ENCODE data around the gene DPAGT1.

DNA sequence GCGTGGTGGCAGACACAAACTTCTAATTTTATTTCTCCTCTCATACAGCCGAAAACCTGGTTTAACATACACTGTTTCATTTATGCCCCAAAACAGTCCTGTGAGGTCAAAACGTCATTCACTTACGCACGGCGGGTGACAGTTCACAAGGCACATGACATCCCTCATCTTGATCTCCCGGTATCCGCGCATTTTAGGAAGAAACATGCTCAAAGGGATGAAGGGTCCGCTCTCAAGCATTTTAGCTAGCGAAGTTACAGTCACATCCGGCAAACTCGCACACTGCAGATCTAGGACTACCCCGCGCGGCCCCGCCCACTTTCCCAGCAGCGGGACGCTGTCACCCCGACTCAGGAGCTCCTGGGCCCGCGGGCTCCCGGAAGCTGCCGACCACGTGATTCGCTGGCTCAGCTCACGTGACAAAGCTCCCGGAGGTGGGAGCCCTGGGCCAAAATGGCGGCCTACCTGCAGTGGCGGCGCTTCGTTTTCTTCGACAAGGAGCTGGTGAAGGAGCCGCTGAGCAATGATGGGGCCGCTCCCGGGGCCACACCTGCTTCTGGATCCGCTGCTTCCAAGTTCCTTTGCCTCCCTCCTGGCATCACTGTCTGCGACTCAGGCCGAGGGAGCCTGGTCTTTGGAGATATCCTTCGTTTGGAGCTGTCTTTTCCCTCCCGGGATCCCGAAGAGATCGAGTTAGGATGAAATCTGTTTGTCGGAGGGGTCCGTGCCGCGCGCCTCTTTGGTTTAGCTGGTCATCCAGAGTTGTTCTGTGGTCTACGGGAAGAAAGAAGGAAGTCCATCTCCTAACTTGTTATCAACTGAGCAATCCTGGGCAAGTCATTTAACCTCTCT lies 34.1 kb downstream of the DPAGT1 start, which contains the start of gene VPS11:
- TF ChIP-seq, protein P1, sequence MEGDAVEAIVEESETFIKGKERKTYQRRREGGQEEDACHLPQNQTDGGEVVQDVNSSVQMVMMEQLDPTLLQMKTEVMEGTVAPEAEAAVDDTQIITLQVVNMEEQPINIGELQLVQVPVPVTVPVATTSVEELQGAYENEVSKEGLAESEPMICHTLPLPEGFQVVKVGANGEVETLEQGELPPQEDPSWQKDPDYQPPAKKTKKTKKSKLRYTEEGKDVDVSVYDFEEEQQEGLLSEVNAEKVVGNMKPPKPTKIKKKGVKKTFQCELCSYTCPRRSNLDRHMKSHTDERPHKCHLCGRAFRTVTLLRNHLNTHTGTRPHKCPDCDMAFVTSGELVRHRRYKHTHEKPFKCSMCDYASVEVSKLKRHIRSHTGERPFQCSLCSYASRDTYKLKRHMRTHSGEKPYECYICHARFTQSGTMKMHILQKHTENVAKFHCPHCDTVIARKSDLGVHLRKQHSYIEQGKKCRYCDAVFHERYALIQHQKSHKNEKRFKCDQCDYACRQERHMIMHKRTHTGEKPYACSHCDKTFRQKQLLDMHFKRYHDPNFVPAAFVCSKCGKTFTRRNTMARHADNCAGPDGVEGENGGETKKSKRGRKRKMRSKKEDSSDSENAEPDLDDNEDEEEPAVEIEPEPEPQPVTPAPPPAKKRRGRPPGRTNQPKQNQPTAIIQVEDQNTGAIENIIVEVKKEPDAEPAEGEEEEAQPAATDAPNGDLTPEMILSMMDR (IDR thresholded peaks at IDR 0.05): peak in 1 of 3 experiments; percentile 21
- peak; percentile 21 for TF ChIP-seq POLR2A (IDR thresholded peaks at IDR 0.05; ENCODE audit: low read depth)
